ENCODE results near the gene TSPAN1.

The TSPAN1 gene

GRCh38 chr1:46197964-46198811 is 23.3 kb downstream of the TSPAN1 start, which contains the start of gene POMGNT1:
Gene POMGNT1 (minus strand): TSS chr1:46198434. CDS start chr1:46197821, 613 bp downstream.
- TF ChIP-seq CTCF (IDR thresholded peaks at IDR 0.05; ENCODE audit: insufficient read depth, low read depth, low read length, missing control alignments) = no peak
- H3K4me3 ChIP-seq (ENCODE audit: low read depth, low read length) = peak within 1 kb of the TSS; percentile 96
- DNase-seq (ENCODE audit: low read depth) = peak; percentile 86

- H3K4me3 ChIP-seq (ENCODE audit: low read depth, low read length) = peak overlapping the region; percentile 95
- no peak for TF ChIP-seq CTCF (IDR thresholded peaks at IDR 0.05; ENCODE audit: insufficient read depth, low read depth, low read length, missing control alignments)
- no peak for DNase-seq (ENCODE audit: low read depth)
Observed at GRCh38 chr1:46199233-46199749, 24.4 kb downstream of the TSPAN1 start.

- H3K4me3 ChIP-seq (ENCODE audit: low read depth, low read length) = no peak overlapping the region
- TF ChIP-seq CTCF (IDR thresholded peaks at IDR 0.05; ENCODE audit: insufficient read depth, low read depth, low read length, missing control alignments) = no peak
- DNase-seq (ENCODE audit: low read depth) = no peak
Observed at GRCh38 chr1:46203738-46204405, 29.0 kb downstream of the TSPAN1 start.

GRCh38 chr1:46204406-46204742 is 29.5 kb downstream of the TSPAN1 start:
- TF ChIP-seq CTCF (IDR thresholded peaks at IDR 0.05; ENCODE audit: insufficient read depth, low read depth, low read length, missing control alignments) = no peak
- no peak overlapping the region for H3K4me3 ChIP-seq (ENCODE audit: low read depth, low read length)
- DNase-seq (ENCODE audit: low read depth) = no peak

GRCh38 chr1:46205141-46205540 is 30.3 kb downstream of the TSPAN1 start:
- no peak for DNase-seq (ENCODE audit: low read depth)
- no peak overlapping the region for H3K4me3 ChIP-seq (ENCODE audit: low read depth, low read length)
- TF ChIP-seq CTCF (IDR thresholded peaks at IDR 0.05; ENCODE audit: insufficient read depth, low read depth, low read length, missing control alignments) = no peak

GRCh38 chr1:46205791-46206190 is 30.9 kb downstream of the TSPAN1 start:
- TF ChIP-seq CTCF (IDR thresholded peaks at IDR 0.05; ENCODE audit: insufficient read depth, low read depth, low read length, missing control alignments) = no peak
- H3K4me3 ChIP-seq (ENCODE audit: low read depth, low read length) = no peak overlapping the region
- no peak for DNase-seq (ENCODE audit: low read depth)

Measured in GM12865 (cell line).